ENCODE data around the gene GPR142.

DNA sequence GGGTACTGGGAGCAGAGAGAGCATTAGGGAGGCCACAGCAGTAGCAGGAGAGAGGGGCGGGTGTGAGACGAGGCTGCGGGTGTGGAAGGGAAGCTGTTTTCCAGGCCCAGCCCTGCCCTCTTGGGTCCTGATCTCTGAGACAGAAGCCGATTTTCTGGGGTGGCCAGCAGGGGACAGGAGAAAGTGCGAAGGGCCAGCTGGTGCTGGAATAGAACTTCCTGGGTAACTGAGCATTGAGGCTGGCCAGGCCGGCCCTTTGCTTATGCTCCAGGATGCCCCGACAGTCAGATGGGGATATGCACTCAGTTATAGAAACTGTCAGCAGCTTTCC, 6.4 kb upstream of the GPR142 start:
- TF ChIP-seq, protein P1, sequence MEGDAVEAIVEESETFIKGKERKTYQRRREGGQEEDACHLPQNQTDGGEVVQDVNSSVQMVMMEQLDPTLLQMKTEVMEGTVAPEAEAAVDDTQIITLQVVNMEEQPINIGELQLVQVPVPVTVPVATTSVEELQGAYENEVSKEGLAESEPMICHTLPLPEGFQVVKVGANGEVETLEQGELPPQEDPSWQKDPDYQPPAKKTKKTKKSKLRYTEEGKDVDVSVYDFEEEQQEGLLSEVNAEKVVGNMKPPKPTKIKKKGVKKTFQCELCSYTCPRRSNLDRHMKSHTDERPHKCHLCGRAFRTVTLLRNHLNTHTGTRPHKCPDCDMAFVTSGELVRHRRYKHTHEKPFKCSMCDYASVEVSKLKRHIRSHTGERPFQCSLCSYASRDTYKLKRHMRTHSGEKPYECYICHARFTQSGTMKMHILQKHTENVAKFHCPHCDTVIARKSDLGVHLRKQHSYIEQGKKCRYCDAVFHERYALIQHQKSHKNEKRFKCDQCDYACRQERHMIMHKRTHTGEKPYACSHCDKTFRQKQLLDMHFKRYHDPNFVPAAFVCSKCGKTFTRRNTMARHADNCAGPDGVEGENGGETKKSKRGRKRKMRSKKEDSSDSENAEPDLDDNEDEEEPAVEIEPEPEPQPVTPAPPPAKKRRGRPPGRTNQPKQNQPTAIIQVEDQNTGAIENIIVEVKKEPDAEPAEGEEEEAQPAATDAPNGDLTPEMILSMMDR (IDR thresholded peaks at IDR 0.05; ENCODE audit: low read depth, low read length, missing input control), result no peak
- TF ChIP-seq, protein P2, sequence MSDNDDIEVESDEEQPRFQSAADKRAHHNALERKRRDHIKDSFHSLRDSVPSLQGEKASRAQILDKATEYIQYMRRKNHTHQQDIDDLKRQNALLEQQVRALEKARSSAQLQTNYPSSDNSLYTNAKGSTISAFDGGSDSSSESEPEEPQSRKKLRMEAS (IDR thresholded peaks at IDR 0.05), result no peak
- TF ChIP-seq, protein P3, sequence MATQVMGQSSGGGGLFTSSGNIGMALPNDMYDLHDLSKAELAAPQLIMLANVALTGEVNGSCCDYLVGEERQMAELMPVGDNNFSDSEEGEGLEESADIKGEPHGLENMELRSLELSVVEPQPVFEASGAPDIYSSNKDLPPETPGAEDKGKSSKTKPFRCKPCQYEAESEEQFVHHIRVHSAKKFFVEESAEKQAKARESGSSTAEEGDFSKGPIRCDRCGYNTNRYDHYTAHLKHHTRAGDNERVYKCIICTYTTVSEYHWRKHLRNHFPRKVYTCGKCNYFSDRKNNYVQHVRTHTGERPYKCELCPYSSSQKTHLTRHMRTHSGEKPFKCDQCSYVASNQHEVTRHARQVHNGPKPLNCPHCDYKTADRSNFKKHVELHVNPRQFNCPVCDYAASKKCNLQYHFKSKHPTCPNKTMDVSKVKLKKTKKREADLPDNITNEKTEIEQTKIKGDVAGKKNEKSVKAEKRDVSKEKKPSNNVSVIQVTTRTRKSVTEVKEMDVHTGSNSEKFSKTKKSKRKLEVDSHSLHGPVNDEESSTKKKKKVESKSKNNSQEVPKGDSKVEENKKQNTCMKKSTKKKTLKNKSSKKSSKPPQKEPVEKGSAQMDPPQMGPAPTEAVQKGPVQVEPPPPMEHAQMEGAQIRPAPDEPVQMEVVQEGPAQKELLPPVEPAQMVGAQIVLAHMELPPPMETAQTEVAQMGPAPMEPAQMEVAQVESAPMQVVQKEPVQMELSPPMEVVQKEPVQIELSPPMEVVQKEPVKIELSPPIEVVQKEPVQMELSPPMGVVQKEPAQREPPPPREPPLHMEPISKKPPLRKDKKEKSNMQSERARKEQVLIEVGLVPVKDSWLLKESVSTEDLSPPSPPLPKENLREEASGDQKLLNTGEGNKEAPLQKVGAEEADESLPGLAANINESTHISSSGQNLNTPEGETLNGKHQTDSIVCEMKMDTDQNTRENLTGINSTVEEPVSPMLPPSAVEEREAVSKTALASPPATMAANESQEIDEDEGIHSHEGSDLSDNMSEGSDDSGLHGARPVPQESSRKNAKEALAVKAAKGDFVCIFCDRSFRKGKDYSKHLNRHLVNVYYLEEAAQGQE (IDR thresholded peaks at IDR 0.05), result no peak
- no peak for TF ChIP-seq RAD21 (IDR thresholded peaks at IDR 0.05)
- TF ChIP-seq FOXA1 (IDR thresholded peaks at IDR 0.05), result no peak
- TF ChIP-seq YY1 (IDR thresholded peaks at IDR 0.05), result no peak
- TF ChIP-seq GABPA (IDR thresholded peaks at IDR 0.05 in 1 of 2, conservative IDR thresholded peaks at IDR 0.05 in 1 of 2), result no peak

Measured in liver (tissue), 3 donors.